HG02981 (cell line): ENCODE measurements around the gene PIP5K1B.

Experiments
- ATAC-seq: cut with Tn5 transposase; IDR thresholded peaks from one replicate; pipeline ENCODE4 v1.9.1; 2021; ENCODE audit warnings: mild to moderate bottlenecking, moderate library complexity; ENCODE audit not compliant: unreplicated experiment

PIP5K1B gene

GRCh38 chr9:68731857-68732256, 26.8 kb downstream of the PIP5K1B start:
- ATAC-seq, result no peak

- ATAC-seq, result no peak
Observed at GRCh38 chr9:68732405-68733020, 27.5 kb downstream of the PIP5K1B start.

- no peak for ATAC-seq
Observed at GRCh38 chr9:68733021-68733405, 28.0 kb downstream of the PIP5K1B start.

GRCh38 chr9:68738358-68738757, 33.3 kb downstream of the PIP5K1B start:
- ATAC-seq, result no peak

GRCh38 chr9:68739621-68740174, 34.7 kb downstream of the PIP5K1B start:
- no peak for ATAC-seq

GRCh38 chr9:68740561-68740960, 35.5 kb downstream of the PIP5K1B start:
- no peak for ATAC-seq

- no peak for ATAC-seq
Observed at GRCh38 chr9:68741234-68741633, 36.2 kb downstream of the PIP5K1B start.

- ATAC-seq, result no peak
Observed at GRCh38 chr9:68741704-68742332, 36.8 kb downstream of the PIP5K1B start.

GRCh38 chr9:68742333-68742730, 37.3 kb downstream of the PIP5K1B start:
- no peak for ATAC-seq

- ATAC-seq, result no peak
Observed at GRCh38 chr9:68744426-68744825, 39.4 kb downstream of the PIP5K1B start.

- ATAC-seq, result no peak
Observed at GRCh38 chr9:68746525-68746924, 41.5 kb downstream of the PIP5K1B start.

- no peak for ATAC-seq
Observed at GRCh38 chr9:68747043-68747533, 42.0 kb downstream of the PIP5K1B start.

- ATAC-seq, result no peak
Observed at GRCh38 chr9:68749135-68749534, 44.1 kb downstream of the PIP5K1B start.

GRCh38 chr9:68749579-68750159, 44.6 kb downstream of the PIP5K1B start:
- no peak for ATAC-seq

GRCh38 chr9:68750255-68750654, 45.2 kb downstream of the PIP5K1B start:
- no peak for ATAC-seq

GRCh38 chr9:68750786-68751185, 45.7 kb downstream of the PIP5K1B start:
- no peak for ATAC-seq

GRCh38 chr9:68751556-68751955, 46.5 kb downstream of the PIP5K1B start:
- ATAC-seq, result no peak

GRCh38 chr9:68755051-68755450, 50.0 kb downstream of the PIP5K1B start:
- no peak for ATAC-seq

GRCh38 chr9:68755752-68756151, 50.7 kb downstream of the PIP5K1B start:
- ATAC-seq, result no peak

GRCh38 chr9:68759981-68760673, 55.1 kb downstream of the PIP5K1B start:
- no peak for ATAC-seq

- ATAC-seq, result no peak
Observed at GRCh38 chr9:68760674-68761333, 55.8 kb downstream of the PIP5K1B start.
